Endothelial cell (in vitro differentiated cells): Measurements from ENCODE around the gene OCIAD2. TPM values are rescaled to one million over a fixed set of nuclear protein-coding genes. Genes with fewer than 3 reads are reported as not detected.
"Not testable (repeated sequence)": the region's sequence is repeated elsewhere in the genome, so short reads cannot be mapped to it uniquely, and the experiment has no call there.

Experiments
- DNase-seq: peaks from one replicate; pipeline ENCODE4 v3.0.0; 2021; ENCODE audit warnings: low spot score
- H3K27ac Mint-ChIP-seq: one replicate; pipeline ENCODE4 v1.8.0; 2021; ENCODE audit warnings: mixed read lengths, inconsistent platforms; ENCODE audit not compliant: unreplicated experiment
- H3K27me3 Mint-ChIP-seq: one replicate; pipeline ENCODE4 v1.8.0; 2021; ENCODE audit warnings: mild to moderate bottlenecking, moderate library complexity, mixed read lengths, inconsistent platforms; ENCODE audit not compliant: unreplicated experiment
- H3K36me3 Mint-ChIP-seq: one replicate; pipeline ENCODE4 v1.8.0; 2021; ENCODE audit warnings: mild to moderate bottlenecking, low read depth, mixed read lengths, inconsistent platforms; ENCODE audit not compliant: unreplicated experiment
- H3K4me1 Mint-ChIP-seq: one replicate; pipeline ENCODE4 v1.8.0; 2021; ENCODE audit warnings: mild to moderate bottlenecking, mixed read lengths, inconsistent platforms; ENCODE audit not compliant: unreplicated experiment
- H3K4me3 Mint-ChIP-seq: one replicate; pipeline ENCODE4 v1.8.0; 2021; ENCODE audit warnings: mild to moderate bottlenecking, mixed read lengths, inconsistent platforms; ENCODE audit not compliant: unreplicated experiment
- H3K9me3 Mint-ChIP-seq: one replicate; pipeline ENCODE4 v1.8.0; 2021; ENCODE audit warnings: mixed read lengths, inconsistent platforms; ENCODE audit not compliant: unreplicated experiment
- total RNA-seq: library from RNA; stranded (reverse); fragmentation: NEBNext Ultra II Directional; extraction: Animal tissue kit (Norgen Biotek cat#: 25700); gene quantifications from one replicate; pipeline ENCODE4 v1.2.1, GENCODE V29; 2021; ENCODE audit not compliant: unreplicated experiment
- TF ChIP-seq, protein P1 (sequence below): fragments of 200-600 bp; sonication (generic); IDR thresholded peaks from one replicate; pipeline ENCODE4 v1.5.0; 2021; ENCODE audit warnings: antibody characterized with exemption; ENCODE audit not compliant: unreplicated experiment

OCIAD2 gene
- total RNA-seq, 1 donor from 2014 or later = 50.0 TPM

DNA sequence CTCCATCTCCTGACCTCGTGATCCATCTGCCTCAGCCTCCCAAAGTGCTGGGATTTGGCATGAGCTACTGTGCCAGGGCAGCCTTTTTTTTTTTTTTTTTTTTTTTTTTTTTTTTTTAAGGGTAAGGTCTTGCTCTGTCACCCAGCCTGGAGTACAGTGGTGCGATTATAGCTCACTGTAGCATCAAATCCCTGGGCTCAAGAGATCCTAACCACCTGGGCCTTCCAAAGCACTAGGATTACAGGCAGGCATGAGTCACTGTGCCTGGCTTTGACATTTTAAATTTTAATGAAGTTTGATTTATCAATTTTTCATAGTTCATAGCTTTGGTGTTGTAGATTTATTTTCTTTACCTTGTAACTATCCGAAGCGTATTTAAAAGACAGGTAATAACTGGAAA lies 17.8 kb upstream of the OCIAD2 start:
- no peaks in the 10 kb centered on the region for H3K9me3 Mint-ChIP-seq
- no peaks in the 10 kb centered on the region for H3K4me1 Mint-ChIP-seq
- no peaks in the 10 kb centered on the region for H3K36me3 Mint-ChIP-seq
- no peaks in the 10 kb centered on the region for H3K27me3 Mint-ChIP-seq
- H3K27ac Mint-ChIP-seq = no peak overlapping the region
- TF ChIP-seq, protein P1, sequence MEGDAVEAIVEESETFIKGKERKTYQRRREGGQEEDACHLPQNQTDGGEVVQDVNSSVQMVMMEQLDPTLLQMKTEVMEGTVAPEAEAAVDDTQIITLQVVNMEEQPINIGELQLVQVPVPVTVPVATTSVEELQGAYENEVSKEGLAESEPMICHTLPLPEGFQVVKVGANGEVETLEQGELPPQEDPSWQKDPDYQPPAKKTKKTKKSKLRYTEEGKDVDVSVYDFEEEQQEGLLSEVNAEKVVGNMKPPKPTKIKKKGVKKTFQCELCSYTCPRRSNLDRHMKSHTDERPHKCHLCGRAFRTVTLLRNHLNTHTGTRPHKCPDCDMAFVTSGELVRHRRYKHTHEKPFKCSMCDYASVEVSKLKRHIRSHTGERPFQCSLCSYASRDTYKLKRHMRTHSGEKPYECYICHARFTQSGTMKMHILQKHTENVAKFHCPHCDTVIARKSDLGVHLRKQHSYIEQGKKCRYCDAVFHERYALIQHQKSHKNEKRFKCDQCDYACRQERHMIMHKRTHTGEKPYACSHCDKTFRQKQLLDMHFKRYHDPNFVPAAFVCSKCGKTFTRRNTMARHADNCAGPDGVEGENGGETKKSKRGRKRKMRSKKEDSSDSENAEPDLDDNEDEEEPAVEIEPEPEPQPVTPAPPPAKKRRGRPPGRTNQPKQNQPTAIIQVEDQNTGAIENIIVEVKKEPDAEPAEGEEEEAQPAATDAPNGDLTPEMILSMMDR = no peak
- H3K4me3 Mint-ChIP-seq = no peak overlapping the region
- no peak for DNase-seq

DNA sequence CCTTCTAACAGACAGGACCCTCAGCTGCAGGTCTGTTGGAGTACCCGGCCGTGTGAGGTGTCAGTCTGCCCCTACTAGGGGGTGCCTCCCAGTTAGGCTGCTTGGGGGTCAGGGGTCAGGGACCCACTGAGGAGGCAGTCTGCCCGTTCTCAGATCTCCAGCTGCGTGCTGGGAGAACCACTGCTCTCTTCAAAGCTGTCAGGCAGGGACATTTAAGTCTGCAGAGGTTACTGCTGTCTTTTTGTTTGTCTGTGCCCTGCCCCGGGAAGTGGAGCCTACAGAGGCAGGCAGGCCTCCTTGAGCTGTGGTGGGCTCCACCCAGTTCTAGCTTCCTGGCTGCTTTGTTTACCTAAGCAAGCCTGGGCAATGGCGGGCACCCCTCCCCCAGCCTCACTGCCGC lies 16.5 kb upstream of the OCIAD2 start:
- not testable (repeated sequence) for H3K27ac Mint-ChIP-seq, H3K36me3 Mint-ChIP-seq, H3K27me3 Mint-ChIP-seq, H3K4me3 Mint-ChIP-seq, H3K4me1 Mint-ChIP-seq, DNase-seq, H3K9me3 Mint-ChIP-seq

DNA sequence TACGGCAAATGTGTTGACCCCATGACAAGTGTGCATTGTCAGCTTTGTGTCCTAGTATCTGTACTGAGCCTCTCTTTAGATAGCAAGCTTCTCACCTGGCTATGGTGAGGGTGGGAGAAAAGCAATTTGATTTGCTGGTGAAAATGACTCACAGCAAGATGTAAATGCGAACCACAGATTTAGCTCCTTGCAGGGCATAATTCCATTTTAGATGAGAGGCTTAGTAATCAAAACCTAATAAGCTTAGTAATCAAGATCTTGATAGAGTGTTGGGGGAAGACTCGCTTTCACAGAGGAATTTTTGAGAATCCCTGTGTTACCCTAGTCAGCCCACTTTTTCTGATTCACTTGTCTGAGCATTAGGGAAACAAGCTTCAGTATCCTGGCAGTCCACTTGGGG lies 7.7 kb upstream of the OCIAD2 start:
- Mint-ChIP-seq H3K4me1 (no peaks in the 10 kb centered on the region), H3K4me3 (no peak overlapping the region), H3K9me3 (peaks cover 4% of the 10 kb centered on the region), H3K27me3 (peaks cover 5% of the 10 kb centered on the region), H3K27ac (no peak overlapping the region), H3K36me3 (no peaks in the 10 kb centered on the region)
- TF ChIP-seq, protein P1 = no peak
- no peak for DNase-seq

DNA sequence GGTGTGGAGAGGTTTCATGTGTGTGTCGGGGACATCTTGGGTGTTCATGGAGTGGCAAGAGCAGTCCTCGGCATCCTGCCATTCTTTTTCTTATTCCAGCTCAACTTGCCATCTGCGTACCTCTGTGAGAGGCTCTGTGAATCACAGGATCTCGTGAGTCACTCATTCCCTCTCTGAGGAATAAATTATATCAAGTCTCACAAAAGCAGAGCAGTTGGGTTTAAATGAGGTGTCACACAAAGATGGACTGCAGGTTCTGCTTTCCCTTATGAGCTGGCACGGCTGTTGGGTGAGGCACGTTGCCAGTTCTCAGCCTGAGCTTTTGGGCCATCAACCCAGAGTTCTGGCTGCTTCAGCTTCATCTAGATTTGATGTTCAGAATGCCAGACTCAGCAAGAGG lies 6.8 kb upstream of the OCIAD2 start:
- H3K4me1 Mint-ChIP-seq = no peaks in the 10 kb centered on the region
- H3K27ac Mint-ChIP-seq = no peak overlapping the region
- TF ChIP-seq, protein P1 = no peak
- peaks cover 8% of the 10 kb centered on the region for H3K27me3 Mint-ChIP-seq
- H3K36me3 Mint-ChIP-seq = peaks cover 2% of the 10 kb centered on the region
- H3K9me3 Mint-ChIP-seq = peaks cover 4% of the 10 kb centered on the region
- no peak for DNase-seq
- no peak overlapping the region for H3K4me3 Mint-ChIP-seq

DNA sequence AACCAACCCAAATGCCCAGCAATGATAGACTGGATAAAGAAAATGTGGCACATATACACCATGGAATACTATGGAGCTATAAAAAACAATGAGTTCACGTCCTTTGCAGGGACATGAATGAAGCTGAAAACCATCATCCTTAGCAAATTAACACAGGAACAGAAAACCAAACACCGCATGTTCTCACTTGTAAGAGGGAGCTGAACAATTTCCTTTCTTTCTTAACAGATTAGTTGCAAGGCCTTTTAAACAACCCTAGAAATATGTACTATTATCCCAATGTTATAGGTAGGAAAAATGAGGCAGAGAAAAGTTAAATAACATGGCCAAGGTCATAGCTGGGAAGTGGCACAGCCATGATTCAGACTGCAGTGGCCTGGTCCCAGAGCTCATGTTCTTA lies 5.8 kb upstream of the OCIAD2 start:
- TF ChIP-seq, protein P1 = no peak
- Mint-ChIP-seq H3K27me3 (peaks cover 9% of the 10 kb centered on the region), H3K9me3 (peaks cover 4% of the 10 kb centered on the region), H3K4me1 (no peaks in the 10 kb centered on the region), H3K4me3 (no peak overlapping the region), H3K27ac (peak overlapping the region; percentile 82), H3K36me3 (peaks cover 4% of the 10 kb centered on the region)
- DNase-seq = no peak

DNA sequence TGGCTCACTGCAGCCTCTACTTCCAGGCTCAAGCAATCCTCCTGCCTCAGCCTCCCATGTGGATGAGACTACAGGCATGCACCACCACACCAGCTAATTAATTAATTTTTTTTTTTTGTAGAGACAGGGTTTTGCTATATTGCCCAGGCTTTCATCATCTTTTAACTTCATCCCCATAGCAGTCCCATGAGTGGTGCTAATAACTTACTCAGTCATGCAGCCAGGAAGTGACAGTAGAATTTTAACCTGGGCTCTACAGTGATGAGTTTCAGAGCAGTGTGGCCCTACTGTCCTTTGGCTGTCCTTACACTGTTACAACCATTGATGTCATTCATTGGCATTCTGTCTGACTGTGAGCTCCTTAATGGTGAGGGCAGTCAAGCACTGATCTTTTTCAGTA lies 3.9 kb upstream of the OCIAD2 start:
- peaks cover 4% of the 10 kb centered on the region for H3K9me3 Mint-ChIP-seq
- TF ChIP-seq, protein P1 = no peak
- H3K27me3 Mint-ChIP-seq = peaks cover 16% of the 10 kb centered on the region
- H3K36me3 Mint-ChIP-seq = peaks cover 4% of the 10 kb centered on the region
- peaks cover 7% of the 10 kb centered on the region for H3K4me1 Mint-ChIP-seq
- no peak for DNase-seq
- no peak overlapping the region for H3K4me3 Mint-ChIP-seq
- H3K27ac Mint-ChIP-seq = no peak overlapping the region
